ENCODE results near the gene SPTA1.

The SPTA1 gene

GRCh38 chr1:158563853-158564252, 122.7 kb downstream of the SPTA1 start:
- no peak overlapping the region for H3K4me2 ChIP-seq (ENCODE audit: low read length)
- H3K4me1 ChIP-seq: no peaks in the 10 kb centered on the region
- H3K9me3 ChIP-seq (ENCODE audit: control insufficient read depth, low read length): no peaks in the 10 kb centered on the region
- TF ChIP-seq CTCF (IDR thresholded peaks at IDR 0.05): no peak
- H3K36me3 ChIP-seq (ENCODE audit: control insufficient read depth, insufficient read depth, low read length): no peaks in the 10 kb centered on the region
- H3K27me3 ChIP-seq (ENCODE audit: control insufficient read depth, insufficient read depth, low read length): no peaks in the 10 kb centered on the region
- H2AFZ ChIP-seq: no peak overlapping the region
- H3K27ac ChIP-seq: no peak overlapping the region
- no peak overlapping the region for H3K9ac ChIP-seq
- no peaks in the 10 kb centered on the region for H3K79me2 ChIP-seq
- no peak overlapping the region for H3K4me3 ChIP-seq (ENCODE audit: low read depth, low read length)

Data from parathyroid adenoma (tissue), 2 donors.